CD4-positive, alpha-beta T cell treated with Interleukin-6 for 4 hours (primary cell): ENCODE data around the gene AJAP1.
"Not testable (repeated sequence)": the region's sequence is repeated elsewhere in the genome, so short reads cannot be mapped to it uniquely, and the experiment has no call there.

Experiments
- DNase-seq: peaks from one replicate; pipeline ENCODE4 v3.0.0-alpha.2; 2020; ENCODE audit warnings: mixed read lengths

AJAP1 gene

DNA sequence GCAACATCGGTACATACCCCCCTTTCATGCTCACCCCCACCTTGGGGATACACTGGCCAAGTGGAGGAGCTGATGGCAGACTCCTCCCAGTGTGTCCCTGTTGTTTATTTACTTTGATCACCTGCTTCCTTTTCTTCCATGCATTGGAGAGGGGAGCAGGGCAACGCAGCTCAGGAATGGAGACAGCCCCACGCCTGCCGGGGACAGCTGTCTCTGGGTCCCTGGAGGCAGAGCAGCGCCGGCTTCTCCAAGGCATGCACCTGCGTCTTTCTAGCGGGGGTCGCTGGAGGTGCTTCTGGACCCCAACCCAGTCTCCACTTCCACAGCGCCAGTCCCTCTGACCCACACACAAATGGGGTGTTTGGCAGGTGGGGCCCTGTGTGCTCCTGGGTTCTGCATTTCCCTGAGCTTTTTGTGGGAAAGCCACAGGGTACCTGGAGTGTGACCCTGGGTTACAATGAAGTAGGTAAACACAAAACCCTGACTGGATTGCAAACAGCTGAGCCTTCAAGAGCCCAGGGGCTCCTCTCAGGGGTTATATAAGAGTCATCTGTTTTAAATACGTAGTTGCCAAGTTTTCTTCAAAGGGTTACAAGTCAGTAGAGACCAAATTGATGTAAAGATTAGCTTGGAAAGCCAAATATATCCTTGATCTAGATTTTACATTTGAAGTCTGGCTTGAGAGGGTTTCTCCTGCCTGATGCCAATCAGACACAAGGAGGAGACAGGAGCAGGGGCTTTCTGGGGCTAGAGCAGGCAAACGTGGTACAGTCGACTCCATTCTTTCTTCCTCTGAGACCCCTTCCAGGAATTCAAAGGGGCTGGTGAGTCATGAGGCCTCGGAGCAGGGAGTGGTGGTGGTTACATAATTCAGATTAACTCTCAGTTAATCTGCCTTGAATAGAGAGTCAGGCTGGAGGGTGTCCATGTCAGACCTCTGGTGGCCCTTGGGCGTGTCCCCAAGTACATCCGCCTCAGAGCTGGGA is 4.5 kb downstream of the AJAP1 start:
- no peak for DNase-seq

DNA sequence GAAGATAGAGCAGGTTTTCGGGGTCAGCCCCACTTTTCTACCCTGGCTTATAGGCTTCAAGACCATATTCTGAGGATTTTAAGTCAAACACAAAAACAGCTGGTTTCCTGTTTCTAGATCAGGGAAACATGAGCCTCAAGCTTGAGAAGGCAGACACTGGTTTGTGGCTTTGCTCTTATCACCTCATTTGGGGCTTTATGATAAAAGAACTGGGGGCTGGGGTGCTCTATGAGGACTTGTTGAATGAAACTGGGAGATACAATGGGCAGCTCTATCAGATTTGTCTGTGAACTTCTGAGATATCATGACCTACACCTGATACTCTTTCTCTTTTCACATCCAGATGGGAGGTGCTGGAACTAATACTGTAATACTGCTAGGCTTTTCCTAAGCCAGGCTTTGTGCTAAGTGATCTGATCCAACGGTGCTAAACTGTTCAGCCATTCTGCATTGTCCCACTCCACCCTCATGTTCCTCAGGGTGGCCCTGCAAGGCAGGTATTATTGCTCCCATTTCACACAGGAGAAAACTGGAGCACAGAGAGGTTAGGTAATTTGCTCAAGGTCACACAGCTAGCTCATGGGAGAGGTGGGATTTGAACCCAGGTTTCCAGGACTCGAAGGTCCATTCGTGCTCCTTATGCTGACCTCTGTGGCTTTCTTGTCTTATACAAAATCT is 6.6 kb downstream of the AJAP1 start:
- no peak for DNase-seq

DNA sequence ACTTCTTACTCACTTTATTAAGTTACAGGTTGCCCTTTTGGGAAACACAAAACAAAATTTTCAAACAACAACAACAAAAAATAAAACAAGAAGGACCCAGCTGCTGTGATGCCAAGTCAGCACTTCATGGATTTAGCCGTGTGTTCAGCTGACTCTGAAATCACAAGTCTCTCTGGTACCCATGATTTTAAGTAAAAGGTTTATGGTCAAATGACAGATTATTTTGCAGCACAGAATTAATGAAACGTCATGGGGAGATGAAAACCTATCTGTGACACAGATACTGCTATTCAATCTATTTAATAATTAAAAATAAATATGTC is 7.1 kb downstream of the AJAP1 start:
- DNase-seq, result no peak

DNA sequence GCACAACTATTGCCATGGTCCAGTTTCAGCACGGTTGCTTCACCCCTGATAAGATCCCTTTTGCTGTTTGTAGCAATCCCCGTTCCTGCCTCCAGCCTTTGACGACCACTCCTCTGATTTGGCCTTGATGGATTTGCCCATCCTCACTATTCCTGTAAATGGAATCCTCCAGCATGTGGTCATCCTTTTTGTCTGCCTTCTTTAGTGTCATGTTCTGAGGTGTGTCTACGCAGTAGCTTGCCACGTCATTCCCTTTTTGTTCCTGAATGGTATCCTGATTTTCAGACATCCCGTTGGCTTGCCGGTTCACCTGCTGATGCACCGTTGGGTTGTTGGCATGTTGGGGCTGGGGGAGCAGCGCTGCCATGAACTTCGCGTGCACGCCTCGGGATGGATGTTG is 7.8 kb downstream of the AJAP1 start:
- no peak for DNase-seq

DNA sequence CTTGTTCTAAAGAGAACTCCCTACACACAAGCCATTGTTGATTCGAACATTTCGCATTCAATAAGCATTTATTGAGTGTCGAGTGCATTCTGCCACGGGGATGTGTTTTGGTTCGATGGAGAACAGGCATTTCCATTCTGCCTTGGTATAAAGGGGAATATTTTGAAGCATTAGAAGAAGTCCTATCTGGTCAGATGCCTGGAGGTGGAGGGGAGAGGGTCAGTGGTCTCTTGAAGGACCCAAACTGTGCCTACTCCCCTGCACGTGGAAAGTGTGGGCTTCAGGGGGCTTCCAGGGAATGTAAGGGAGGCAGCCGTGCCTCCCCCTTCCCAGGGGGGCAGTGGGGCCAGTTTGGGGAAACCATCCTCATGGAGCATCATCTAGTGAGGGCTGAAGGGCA is 8.3 kb downstream of the AJAP1 start:
- no peak for DNase-seq

DNA sequence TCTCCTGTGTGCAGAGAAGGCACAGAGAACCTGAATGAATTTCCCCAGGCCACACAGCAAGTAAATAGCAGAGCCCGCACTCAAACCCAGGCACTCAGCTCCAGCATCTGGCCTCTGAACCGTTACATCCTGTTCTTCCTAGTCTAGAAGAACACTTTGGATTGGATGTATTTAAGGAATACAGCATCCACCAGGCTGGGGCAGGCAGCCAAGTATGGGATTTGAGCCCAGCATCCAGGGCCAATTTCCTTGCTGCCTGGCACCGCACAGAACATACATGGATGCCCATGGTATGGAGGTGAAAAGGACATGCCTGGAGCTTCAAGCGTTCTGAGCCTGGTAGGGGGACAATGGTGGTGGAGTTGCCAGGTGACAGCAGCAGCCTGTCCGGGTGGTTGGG is 9.7 kb downstream of the AJAP1 start:
- no peak for DNase-seq

DNA sequence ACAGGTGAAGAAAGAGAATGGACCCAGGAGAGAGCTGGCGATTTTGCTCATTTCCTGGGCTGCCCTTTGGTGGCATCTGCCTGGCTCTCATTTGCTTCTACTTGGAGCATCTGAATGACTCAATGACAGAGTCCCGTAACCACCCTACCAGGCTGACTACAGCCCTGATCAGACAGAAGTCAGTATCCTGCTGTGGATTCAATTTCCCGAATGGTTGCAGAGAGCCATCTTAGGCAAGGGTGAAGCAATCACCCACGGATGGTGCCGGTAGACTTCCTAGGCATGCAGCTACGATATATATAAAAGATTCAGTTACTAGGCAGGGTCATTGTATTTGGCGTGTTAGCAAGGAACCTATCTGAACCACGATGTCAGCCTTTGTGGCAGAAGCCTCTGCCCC is 10.2 kb downstream of the AJAP1 start:
- no peak for DNase-seq

DNA sequence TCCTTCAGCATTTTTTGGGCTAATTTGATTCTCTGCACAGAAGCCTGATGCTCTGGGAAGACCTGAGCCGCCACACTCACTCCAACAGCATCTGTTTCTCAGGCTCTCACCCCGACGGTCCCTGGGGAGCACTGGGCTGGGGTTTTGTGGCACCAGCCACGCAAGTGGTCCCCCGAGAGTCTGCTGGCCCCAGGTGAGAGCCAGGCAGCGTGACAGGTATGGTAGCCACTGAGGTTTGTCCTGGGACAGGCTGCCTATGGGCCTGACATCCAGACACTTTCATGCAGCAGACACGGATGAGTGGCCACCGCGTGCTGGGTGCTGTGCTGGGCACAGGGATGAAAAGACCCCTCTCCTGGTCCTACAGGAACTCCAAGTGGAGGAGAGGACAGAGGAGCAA is 11.0 kb downstream of the AJAP1 start:
- DNase-seq, result no peak

DNA sequence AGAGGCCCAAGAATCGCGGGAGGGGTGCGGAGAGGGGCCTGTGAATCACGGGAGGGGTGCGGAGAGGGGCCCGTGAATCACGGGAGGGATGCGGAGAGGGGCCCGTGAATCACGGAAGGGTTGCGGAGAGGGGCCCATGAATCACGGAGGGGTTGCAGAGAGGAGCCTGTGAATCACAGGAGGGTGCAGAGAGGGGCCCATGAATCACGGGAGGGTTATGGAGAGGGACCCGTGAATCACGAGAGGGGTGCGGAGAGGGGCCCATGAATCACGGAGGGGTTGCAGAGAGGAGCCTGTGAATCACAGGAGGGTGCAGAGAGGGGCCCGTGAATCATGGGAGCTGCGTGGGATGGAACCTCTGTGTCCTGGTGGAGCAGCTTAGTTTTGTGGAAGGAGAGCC is 12.3 kb downstream of the AJAP1 start:
- DNase-seq, result not testable (repeated sequence)

DNA sequence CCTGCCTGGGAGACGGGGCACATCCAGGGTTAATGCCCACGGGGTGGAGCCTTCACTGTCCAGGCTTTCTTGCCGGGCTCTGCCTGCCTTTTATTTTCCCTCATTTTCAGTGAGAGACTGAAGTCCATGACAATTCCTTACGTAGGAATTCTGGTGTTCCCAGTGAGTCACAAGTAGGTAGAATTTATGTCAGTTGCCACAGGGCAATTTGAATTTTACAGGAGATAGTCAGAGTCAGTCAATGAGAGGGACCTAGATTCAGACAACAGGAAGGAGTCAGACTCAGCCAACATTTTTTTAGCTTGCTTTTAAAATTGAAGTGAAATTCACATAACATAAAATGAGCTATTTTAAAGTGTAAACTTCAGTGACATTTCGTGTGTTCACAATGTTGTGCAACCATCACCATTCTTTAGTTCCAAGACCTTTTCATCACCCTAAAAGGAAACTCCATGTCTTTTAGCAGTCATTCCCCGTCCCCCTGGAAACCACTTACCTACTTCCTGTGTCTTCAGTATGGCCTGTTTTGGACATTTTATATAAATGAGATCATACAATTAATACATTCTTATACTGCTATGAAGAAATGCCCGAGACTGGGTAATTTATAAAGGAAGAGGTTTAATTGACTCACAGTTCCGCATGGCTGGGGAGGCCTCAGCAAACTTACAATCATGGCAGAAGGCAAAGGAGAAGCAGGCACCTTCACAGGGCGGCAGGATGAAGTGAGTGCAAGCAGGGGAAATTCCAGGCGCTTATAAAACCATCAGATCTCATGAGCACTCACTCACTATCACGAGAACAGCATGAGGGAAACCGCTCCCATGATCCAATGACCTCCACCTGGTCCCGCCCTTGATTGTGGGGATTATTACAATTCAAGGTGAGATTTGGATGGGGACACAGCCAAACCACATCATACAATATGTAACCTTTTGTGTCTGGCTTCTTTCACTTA is 14.6 kb downstream of the AJAP1 start:
- DNase-seq, result no peak

DNA sequence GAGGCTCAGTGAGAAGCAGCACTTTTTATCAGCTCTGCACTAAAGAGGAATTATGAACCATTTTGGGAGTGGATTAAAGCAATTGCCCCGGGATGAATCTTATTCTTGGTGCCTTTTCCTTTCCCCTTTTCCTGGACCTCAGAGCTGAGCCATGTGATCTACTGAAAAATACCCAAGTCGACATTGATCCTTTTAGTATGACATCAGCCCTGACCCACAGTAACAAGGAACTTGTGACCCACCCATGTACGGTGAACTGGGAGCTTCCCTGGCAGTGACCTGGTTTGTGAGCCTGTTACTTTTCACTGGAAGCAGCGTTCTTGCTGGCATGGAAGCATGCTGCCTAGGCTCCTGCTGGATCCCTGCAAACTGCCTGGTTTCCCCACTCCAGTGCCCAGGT is 15.9 kb downstream of the AJAP1 start:
- no peak for DNase-seq

DNA sequence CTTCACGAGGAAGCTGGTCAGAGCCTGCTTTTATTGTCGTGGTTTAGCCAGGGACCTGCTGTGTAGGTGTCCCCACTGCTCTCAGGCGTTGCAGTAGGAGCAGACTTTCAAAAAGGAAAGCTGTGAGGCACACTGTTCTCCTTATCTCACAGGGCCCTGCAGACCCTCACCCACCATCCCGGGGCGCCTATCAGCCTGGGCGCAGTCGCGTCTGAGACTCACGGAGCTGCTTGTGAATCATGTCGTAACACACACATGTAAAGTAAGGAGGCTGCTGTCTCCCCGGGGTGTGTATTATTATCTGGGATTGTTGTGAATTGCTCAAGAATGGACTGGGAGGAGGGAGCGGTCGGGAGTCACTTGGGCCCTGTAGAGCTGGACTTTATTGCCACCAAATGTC is 17.4 kb downstream of the AJAP1 start:
- no peak for DNase-seq

DNA sequence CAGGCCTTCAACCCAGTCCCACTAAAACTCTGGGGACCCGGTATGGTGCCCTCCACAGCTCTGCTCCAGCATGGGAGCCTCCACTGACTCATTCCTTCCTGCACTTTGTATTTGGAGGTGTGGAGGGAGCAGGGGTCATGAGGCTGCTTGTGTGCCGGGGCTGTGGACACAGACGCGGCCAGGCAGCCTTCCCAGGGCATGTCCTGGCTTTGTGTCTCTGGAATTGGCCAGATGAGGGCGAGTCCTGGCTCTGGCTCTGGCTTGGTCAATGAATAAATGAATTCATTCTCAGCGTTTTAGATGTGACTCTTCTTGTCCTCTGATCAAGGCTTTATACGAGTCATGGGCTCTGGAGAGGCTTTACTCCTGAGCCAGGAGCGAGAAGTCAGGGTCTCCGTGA is 19.1 kb downstream of the AJAP1 start:
- DNase-seq, result no peak

DNA sequence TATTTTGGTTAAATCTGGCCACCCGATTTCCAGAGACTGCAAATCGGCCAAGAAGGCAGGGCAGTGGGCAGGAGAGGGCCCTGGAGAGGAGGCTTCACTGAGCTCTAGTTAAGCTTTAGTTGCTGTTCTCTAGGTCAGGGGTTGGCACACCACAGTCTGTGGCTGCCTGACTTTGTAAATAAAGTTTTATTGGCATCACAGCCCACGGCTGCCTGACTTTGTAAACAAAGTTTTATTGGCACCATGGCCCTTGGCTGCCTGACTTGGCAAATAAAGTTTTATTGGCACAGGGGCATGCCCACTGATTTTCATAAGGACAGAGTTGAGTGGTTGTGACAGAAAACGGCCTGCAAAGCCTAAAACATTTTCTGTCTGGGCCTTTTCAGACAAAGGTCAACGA is 19.7 kb downstream of the AJAP1 start:
- no peak for DNase-seq

DNA sequence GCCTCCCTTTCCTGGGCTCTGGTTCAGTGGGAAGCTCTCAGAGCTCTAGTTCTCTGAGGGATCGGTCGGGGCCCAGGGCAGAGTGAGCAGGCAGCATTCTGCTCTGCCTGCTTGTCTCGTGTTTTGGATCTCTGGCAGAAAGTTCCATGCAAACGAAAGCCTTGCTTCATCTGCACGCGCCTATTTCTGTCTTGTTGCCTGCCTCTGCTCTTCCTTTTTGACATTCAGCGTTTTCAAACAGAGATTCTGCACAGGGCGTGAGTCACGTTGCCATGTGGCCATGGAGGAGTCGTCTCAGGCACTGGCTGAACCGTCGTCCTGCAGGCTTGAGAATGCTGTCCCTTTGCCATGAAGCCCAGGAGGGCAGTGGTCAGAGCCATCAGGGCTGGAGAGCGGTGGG is 20.3 kb downstream of the AJAP1 start:
- no peak for DNase-seq

DNA sequence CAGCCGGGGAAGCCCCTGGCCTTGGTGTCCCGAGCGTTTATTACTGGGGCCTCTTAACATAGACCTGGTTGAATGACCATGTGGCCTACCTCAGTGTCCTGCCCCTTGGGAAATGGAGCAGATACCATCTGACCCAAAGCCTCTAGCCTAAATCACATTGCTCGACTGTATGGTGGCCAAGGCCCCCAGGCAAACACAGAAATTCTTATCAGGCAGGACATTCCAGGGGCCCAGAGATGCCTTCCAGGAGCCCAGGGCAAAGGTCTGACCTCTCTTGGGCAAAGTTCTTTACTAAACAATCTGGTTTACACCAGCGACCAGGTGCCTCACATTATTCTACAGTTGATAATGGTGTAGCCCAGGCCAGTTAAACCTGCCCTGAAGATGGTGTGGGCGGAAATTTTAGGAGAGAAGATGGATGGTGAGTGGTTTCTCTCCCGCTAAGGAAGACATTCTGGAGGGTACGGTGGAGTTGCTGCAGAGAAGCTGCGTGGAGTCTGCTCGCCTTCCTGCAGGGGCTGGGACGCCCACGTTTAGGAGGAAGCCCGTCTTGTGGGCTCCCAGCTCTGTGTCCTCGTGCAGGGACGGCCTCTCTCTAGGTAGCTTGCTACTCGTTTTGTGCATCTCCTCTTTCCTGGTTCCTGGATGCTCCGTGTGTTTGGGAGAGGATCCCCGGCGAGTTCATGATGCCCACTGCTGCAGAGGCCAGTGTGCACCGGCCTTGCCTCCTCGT is 21.2 kb downstream of the AJAP1 start:
- DNase-seq, result no peak

DNA sequence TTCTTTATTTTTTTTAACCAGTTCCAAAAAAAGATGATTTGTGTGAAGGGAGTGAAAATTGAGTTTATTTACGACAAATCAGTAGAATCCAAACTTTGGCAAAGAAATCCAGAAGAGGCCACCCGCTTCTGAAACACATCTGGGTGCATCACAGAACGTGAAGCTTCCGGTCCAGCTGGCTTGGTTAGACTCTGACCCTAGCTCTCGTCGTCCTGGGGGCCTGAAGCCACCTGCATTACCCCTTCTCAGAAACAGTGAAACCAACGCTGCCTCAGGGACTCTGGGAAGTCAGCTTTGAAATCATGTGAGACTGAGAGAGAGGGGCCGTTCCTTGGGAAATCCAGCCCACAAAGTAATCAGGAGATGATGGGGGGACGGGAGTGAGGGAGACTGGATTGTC is 21.8 kb downstream of the AJAP1 start:
- DNase-seq, result no peak

DNA sequence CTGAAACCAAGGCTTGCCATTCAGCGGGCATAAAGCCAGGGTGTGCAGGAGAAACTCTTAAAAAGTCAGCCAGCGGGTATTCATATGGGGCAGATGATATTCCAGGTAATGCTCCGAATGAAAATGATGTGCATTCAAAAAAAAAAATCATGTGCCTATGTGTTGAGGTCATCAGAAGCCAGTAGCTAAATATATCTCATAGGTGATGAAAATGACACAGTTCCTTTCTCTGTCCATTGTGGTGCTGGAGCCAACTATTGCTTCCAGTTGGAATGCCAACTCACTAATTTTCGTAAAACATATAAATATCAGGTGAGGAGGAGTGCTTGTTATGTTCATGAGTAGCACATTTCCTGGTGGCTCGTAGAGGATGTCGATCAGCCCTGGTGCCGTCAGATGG is 23.2 kb downstream of the AJAP1 start:
- DNase-seq, result no peak

DNA sequence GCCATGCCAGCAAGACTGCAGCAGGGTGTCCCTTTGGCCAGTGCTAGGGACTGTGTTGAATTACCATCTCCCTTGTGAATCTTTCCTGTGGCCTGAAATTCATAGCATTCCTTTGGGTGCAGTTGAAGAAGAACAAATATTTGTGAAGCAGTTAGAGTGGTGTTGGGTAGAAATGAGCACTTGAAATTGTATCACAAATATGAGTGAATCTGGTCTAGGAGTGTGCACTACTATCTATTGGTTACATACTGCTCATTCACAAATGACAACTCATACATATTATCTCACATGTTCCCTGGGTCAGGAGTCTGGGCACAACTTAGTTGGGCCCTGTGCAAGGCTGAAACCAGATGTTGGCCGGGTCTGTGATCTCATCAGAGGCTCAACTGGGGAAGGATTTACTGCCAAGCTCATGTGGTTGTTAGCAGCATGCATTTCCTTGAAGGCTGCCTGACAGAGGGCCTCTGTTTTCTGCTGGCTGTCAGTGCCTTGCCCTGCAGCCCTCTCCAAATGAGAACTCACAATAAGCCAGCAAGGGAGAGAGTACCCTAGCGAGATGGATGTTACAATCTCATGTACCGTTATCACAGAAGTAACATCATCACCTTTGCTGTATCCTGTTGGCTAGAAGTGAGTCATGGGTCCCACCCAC is 23.8 kb downstream of the AJAP1 start:
- no peak for DNase-seq

DNA sequence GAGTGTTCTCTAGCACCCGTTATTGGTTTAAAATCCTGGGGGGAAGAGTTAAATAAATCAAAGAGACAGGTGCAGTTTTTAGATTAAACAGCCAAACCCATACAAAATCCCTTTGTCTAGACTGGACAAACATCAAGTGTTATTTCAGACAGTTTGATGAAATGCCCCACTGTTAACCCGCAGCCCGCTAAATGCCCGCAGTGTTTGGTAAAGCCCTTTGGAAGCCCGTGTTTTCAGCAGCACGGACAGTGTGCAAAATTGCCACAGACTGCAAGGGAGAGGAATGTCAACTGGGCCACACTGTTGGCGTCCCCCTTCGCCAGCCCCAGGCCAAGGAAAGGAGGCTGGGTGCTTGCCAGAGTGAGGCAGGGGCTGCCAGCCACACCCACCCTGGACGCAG is 26.6 kb downstream of the AJAP1 start:
- DNase-seq, result no peak

DNA sequence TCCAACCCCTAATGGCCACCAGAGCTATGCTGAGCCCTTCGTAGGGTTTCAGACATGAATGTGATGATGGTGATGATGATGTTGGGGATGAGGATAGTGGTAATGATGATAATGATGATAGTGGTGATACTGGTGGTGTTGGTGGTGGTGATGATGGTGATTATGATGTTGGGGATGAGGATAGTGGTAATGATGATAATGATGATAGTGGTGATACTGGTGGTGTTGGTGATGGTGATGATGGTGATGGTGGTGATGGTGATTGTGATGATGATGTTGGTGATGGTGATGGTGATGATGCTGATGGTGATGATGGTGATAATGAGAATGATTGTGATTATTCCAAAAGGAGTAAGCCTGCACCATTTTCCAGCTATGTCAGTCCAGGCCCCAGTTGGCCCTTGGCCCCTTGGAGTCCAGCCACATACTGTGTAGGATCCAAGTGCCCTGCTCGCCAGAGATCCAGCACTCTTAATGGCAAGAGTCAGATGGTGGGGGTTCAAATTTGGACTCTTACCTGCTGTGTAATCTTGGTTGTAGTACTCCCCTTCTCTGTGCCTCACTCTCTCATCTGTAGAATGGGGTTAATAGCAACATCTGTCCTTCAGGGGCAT is 28.3 kb downstream of the AJAP1 start:
- no peak for DNase-seq

DNA sequence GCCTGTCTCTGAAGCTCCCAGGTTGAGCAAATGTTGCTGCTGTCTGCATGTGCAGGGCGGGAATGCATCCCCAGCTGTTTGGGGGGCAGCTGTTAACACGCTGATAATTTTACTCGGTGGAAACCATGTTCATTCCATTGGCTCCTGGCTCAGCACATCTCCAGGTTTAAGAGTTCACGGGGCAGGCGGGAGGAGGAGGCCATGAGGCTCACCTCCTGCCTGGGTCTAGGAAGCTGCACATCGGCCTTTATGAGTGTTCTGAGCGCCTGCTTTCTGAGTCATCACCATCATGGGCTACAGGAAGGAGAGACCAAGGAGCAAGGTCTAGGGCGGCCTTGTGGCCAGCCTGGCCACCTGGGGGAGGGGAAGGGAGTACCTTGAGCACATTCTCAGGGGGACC is 29.7 kb downstream of the AJAP1 start:
- DNase-seq, result no peak
